ENCODE measurements around the gene TNFRSF11A. TPM values are rescaled to one million over a fixed set of nuclear protein-coding genes. Genes with fewer than 3 reads are reported as not detected.
A peak's percentile ranks its signal among the peaks of the same experiment; 100 is the strongest.

Gene TNFRSF11A
- total RNA-seq, 2 donors from 2014 or later = 56.2 to 83.3 TPM

DNA sequence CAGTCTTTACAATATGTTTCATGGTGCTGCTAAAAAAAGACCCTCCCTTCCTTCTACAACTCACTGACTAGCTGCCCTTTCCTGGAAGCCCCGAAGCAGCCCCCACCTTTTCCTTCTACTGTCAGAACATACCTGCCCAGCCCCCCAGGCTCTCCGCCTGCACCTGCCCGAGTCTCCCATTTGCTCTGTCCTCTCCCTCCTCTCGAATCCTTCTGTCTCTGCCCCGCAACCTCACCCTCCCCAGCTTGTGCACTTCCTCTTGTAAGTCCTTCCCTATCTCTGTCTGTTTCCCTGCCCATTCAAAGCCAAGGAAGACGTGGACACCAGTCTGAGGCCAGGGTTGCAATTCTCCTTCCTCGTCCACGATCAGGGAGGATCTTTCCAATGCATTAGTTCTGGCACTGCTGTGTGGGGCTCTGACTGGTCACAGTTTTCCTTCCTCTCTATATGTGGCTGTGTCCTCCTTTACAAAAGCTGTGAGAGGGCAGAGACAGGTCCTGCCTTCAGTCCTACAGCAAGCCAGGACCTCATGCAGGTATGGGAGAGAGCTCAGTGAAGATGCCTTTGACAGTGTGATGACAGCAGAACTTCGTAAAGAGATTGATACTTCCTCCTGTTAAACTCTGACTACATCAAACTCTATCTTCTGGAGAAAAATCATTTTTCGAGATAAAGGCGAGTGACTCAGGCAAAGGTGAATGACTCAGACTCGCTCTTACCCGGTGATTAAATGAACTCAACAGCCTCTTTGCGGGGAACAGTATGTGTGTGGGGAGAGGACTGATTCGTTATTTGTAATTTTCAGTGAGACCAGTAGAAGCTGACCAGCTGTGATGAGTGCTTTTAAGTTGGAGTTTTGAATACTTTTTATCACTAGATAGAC, 14.2 kb downstream of the TNFRSF11A start:
- ATAC-seq = peak; percentile 74
- DNase-seq = peak; percentile 33 to 50
- intact Hi-C loops (cut with DNase I, micrococcal nuclease) = no loop called here

DNA sequence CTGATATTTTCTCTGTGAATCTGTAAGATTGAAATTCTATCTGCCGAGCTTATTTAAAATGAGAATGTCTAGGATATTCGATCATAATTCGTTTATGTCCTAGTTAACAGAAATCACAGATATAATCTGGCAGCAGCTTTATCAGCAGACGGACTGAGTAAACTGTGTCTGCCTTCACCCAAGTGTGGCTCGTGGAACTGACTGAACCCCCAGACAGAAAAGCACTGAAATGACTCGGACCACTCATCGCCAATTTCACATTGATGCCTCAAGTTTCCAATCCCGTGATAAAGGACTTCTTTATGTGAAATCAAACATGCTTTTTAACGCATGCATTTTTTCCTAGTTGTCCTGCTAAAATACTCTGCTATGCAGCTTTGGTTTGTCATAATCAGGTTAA, 15.9 kb downstream of the TNFRSF11A start:
- intact Hi-C loops (cut with DNase I, micrococcal nuclease) = no loop called here

DNA sequence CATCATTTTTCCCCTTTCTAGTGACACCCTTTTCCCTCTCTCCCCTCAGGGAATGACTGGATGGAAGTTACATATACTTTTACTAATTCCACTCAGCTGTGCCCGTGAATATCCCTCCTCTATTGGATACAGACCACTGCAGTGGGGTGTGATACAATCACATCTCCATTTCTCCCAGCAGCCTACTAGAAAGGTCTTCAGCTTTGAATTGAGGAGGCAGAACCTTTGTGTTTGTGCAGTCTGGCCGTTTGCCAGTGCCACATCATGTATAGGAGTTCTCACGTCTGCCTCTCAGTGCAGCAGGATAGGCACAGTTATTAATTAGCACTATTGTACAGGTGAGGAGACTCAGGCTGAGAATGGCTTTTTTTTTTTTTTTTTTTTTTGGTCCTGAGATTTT, 16.4 kb downstream of the TNFRSF11A start:
- ATAC-seq = no peak
- intact Hi-C loops (cut with DNase I, micrococcal nuclease) = no loop called here
- no peak for DNase-seq

More for the DNA sequence above, 15.9 kb downstream of the TNFRSF11A start:
- DNase-seq (no peak), ATAC-seq (no peak)

DNA sequence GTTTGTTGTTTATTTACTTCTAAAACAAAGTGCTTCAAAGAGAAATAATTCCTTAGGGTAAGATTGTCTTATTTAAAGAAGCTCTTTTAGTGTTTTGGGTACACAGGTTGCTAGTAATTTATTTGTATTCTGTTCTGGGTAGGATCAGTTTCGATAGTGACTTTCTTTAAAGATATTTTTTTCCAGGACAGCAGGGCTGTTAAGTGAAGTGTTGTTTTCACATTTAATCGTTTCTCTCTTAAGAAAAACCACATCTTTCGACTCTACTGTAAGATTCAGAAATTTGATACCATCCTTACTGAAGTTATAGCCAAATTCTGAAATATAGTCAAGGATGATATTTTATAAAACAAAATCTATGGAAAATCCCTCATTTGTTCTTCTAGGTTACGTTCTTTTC, 17.8 kb downstream of the TNFRSF11A start:
- ATAC-seq (no peak), DNase-seq (no peak)
- intact Hi-C loops (cut with DNase I, micrococcal nuclease) = no loop called here

DNA sequence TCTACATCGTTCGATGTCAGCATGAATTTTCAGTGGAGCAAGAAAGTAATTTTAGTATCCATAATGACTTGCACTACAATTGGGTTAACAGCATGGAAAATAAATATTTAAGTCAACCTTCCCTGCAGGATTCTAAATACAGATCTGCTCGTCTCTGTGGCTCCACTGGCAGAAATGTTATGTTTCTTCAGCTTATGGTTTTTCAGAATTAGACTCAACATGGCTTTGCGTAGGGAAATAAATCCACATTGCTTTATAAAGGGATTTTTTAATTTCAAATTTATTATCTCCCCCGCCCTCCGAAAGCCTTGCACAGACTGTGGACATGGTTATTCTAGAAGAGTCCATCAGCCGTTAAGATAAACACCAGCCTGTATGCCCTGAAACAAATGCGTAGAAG, 18.2 kb downstream of the TNFRSF11A start:
- DNase-seq (no peak), ATAC-seq (no peak)
- intact Hi-C loops (cut with DNase I, micrococcal nuclease) = no loop called here

DNA sequence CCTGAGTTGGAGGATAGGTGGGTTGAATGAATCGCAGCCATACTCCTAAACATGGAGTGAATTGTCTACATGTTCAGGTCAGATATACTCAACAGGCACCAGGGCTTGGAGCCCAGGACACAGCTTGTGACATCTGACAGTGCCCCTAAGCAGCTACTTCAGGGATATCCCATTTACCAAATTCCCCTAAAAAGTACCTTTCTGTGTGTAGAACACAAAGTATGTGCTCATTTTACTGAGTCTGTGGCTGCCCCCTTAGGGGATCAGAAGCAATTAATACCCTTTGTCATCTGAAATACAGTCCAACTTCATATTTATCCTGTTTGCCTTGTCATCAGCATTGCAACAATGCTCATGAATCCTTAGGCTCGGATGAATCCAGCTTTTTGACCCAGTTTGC, 20.8 kb downstream of the TNFRSF11A start:
- intact Hi-C loops (cut with DNase I, micrococcal nuclease) = no loop called here
- peak; percentile 18 for ATAC-seq
- DNase-seq = no peak

DNA sequence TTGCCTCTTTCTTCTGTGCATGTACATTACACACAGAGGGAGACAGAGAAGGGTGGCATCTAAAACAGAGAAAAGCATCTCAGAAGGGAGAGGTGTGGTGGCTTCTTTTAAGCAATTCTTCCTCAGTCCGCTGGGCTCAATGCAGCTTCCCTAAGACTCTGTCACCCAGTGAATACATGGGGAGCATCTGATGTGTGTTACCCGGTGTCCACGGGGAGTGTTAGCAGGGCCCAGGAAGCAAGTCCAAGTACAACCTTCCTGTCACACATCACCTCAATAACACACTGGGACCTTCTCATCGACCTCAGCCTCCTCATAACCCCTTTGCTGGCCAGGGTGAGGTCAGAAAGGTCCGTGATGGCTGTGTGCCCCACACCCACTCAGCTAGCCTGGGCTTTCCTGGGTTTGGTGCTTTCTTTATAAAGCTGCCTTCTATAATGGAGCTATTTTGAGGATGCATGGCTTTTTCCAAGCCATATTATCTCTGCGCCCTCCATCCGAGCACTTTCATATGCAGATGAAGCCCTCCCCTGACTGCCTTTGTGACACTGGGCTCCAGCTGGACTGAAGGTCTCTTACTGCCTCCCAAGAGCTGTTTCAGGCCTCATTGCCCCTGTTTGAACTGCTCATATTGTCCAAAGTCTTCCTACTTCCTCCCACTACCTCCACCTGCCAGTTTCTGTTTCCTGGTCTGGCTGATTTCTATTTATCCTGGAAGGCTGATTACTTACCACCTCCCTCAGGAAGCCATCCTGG, 21.4 kb downstream of the TNFRSF11A start:
- intact Hi-C loops (cut with DNase I, micrococcal nuclease) = no loop called here
- DNase-seq (no peak), ATAC-seq (peak; percentile 90)

DNA sequence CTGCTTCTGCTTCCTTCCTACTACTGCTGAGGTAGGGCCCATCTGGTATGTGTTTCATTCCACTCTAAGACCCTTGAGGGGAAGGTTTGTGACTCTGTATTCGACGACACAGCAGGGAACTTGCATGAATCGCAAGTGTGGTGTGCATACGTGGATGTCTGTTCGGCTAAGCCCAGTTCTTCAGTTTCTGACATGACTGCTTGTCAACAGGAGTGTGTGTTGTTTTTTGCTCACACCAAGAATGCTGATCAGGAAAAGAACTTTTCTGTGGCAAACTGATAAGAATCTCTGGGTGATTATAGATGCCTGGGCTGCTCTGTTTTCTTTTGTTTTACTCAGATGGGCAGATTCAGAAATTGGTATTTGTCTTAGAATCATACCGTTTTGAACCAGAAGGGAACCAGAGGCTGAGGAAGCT, 22.0 kb downstream of the TNFRSF11A start:
- DNase-seq (no peak), ATAC-seq (peak; percentile 2)
- intact Hi-C loops (cut with DNase I, micrococcal nuclease) = no loop called here

DNA sequence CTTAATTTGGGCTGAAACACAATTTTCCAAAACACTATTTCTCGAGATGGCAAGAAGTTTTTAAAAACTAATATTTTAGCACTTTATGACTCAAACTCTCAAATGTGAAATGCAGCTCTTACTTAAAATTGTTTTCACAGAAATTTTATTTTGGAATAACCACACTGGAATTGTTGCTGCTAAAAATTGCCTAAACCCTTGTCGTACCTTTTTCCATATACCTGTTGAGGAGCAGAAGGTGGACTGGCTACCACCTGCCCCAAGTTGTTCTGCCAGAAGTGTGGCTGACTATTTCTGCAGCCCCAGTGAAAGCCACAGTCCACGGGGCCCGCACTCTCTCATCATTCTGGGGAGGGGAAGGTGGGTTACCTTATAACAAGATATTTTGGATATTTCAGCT, 23.4 kb downstream of the TNFRSF11A start:
- ATAC-seq (no peak), DNase-seq (no peak)
- intact Hi-C loops (cut with DNase I, micrococcal nuclease) = no loop called here

DNA sequence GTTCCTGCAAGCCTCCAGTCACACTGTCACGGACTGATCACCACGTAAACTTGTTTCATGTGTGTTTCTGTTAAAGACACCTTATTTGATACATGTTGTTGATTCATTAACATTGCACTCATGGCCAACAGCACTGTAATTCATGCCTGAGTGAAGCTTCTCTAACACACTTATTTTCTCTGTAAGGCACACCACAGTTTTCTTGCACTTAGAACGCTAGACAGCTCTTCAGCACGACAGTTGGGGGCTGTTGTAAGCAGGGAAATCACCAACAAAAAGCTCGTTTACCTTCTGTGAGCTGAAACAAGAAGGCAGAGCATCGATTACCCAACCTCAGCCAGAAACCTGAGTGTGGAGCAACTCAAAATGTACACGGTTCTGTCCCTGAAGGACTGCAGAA, 28.1 kb downstream of the TNFRSF11A start:
- no peak for DNase-seq
- intact Hi-C loops (cut with DNase I, micrococcal nuclease) = no loop called here
- no peak for ATAC-seq

DNA sequence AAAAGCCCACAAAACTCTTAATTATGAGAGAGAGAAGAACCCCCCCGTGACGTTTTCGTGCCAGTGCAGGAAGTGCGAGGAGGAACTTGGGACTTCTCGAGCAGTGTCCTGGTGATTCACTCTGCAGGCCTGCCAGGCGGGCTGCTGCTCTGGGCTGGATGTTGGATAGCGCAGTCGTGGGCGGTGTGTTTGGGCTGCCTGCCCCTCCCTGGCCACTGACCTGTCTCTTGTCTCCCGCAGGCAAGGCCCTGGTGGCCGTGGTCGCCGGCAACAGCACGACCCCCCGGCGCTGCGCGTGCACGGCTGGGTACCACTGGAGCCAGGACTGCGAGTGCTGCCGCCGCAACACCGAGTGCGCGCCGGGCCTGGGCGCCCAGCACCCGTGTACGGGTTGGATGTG, 29.0 kb downstream of the TNFRSF11A start:
- intact Hi-C loops (cut with DNase I, micrococcal nuclease) = no loop called here
- no peak for ATAC-seq
- no peak for DNase-seq

DNA sequence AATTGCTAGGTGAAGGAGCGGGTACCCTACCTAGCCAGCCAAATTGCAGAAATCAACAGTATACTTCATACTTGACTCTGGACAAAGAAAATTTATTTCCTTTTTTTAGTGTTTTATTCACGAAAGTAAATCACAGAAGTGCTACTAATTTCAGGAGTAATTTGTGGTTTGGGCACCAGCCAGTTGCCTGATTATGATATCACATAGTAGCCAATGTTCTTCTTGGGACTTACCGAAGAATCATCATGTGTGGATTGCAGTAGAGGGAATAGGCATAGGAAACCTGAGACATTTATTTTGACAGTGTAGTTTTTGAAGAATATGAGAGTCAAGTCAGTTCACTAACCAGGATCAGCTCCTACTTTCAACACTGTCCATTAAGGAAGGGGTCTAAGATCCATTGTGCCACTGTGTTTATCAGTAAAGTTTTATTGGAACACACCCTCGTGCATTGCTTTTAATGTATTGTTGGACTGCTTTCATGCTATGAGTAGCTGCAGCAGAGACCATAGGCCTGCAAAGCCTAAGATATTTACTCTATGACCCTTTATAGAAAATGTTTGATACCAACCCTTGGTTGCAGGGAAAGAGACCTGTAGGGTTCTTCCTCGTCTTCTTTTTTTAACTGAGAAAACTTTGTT, 32.1 kb downstream of the TNFRSF11A start:
- intact Hi-C loops (cut with DNase I, micrococcal nuclease) = no loop called here
- ATAC-seq = peak; percentile 73
- DNase-seq = no peak

DNA sequence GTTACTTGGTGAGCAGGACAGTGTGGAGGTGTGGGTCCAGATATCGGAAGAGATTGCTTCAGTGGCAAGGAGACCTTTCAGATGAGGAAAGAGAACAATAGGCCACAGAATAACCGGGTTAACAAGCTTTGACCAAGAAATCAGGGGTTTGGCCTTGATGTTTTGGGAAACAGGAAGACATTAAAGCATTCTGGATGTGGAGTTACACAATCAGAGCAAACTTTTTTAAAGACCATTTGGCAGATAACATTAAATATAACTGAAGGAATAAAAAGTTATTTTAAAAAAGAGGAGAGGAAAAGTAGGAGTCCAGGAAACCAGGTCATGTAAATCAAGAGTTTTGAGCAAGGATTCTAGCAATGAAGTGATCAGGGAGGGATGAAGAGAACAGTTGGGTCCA, 35.7 kb downstream of the TNFRSF11A start:
- intact Hi-C loops (cut with DNase I, micrococcal nuclease) = no loop called here
- ATAC-seq (no peak), DNase-seq (no peak)

DNA sequence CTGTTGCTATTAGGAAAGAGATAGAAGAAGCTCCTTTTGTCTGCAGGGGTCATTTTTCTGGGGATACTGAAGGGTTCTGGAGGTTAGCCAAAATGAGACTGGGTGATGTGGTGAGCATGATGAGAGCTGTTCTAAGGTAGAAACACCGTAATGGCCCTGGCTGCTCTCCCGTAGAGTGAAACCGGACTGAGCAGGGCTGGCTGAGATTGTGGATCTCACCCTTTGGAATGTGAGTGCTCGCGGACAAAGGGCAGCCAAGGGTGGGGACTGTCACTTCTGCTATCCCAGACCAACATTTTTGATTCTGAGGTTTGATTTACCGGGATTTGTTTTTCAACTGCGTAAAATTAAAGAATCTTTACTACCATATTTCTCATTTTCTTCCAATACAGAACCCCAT, 36.2 kb downstream of the TNFRSF11A start:
- ATAC-seq (peak; percentile 49), DNase-seq (no peak)
- intact Hi-C loops (cut with DNase I, micrococcal nuclease) = no loop called here

DNA sequence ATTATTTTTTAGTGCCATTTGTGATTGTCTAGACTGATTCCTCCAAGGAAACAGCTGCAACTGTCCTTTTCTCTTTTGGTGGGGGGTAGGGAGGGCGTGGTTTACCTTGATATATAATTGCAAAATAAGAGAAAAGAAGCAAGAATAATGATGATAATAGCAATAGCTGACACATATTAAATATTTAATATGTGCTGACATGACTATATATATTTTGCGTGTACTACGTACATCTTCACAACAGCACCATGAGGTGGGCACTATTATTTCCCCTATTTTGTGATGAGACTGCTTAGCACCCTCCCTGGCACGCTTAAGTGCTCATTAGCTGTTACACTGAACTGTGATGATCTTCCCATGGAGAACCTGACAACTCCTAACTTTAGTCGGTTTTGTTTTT, 39.4 kb downstream of the TNFRSF11A start:
- no peak for ATAC-seq
- no peak for DNase-seq
- intact Hi-C loops (cut with DNase I, micrococcal nuclease) = no loop called here

DNA sequence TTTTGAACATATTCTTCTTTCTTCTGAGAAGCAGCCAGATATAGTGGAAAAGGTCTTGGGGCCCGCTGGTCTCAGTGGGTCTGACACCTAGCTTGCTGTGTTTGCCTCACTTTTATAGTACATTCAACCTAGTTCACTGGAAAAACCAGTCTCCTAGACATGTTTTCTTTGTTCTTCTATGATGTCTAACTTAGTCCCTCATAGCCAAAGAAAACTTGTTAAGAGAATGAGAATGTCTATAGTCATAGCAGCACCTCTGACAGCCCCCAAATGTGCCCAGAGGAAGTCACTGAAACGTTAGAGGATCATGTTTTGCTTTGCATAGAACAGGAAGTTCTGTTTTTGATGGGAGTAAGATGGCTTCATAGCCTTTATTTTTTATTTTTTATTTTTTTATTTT, 40.3 kb downstream of the TNFRSF11A start:
- intact Hi-C loops (cut with DNase I, micrococcal nuclease) = no loop called here
- DNase-seq (no peak), ATAC-seq (no peak)

DNA sequence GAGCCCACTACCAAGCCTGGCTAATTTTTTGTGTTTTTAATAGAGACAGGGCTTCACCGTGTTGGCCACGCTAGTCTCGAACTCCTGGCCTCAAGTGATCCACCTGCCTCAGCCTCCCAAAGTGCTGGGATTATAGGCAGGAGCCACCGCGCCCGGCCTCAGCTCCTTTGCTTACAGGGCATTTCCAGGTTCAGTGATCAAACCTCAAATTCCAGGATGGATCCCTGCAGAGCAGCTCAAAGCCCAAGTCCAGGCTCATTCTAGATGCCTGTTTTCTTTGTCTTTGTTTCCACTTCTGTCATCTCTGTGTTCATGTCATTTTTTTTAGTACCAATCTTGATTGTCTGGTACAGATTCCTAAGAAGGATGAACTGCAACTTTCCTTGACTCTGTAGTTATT, 41.9 kb downstream of the TNFRSF11A start:
- intact Hi-C loops (cut with DNase I, micrococcal nuclease) = no loop called here
- ATAC-seq = no peak
- no peak for DNase-seq

DNA sequence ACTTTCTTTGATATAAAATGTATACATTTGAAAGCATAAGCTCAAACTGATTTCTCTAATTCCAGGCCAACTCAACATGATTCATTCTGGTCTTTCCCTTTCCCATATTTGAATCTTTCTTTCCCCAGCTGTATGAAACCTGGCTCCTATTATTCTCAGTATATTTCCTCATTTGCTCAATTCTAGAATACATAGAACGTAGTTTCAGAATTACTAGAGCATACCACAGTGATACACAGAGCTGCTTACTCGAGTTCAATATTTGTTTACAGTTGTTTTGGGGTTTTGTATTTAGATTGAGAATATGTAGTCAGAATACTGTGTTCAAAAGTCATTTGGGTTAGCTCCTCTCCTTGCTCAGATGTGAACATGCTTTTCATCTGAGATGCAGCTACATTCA, 43.0 kb downstream of the TNFRSF11A start:
- ATAC-seq = no peak
- intact Hi-C loops (cut with DNase I, micrococcal nuclease) = no loop called here
- no peak for DNase-seq

DNA sequence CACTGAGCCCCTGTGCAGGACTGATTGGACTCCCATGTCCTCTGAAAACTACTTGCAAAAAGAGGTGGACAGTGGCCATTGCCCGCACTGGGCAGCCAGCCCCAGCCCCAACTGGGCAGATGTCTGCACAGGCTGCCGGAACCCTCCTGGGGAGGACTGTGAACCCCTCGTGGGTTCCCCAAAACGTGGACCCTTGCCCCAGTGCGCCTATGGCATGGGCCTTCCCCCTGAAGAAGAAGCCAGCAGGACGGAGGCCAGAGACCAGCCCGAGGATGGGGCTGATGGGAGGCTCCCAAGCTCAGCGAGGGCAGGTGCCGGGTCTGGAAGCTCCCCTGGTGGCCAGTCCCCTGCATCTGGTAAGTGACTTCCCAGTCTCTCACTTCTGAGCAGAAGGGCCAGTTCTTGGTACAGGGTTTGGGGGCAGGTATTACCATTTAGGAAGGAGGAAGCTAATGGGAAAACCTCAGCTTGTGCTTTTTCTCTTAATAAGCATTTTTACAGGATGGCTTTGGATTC, 44.1 kb downstream of the TNFRSF11A start:
- DNase-seq = no peak
- intact Hi-C loops (cut with DNase I, micrococcal nuclease) = no loop called here
- ATAC-seq = no peak

DNA sequence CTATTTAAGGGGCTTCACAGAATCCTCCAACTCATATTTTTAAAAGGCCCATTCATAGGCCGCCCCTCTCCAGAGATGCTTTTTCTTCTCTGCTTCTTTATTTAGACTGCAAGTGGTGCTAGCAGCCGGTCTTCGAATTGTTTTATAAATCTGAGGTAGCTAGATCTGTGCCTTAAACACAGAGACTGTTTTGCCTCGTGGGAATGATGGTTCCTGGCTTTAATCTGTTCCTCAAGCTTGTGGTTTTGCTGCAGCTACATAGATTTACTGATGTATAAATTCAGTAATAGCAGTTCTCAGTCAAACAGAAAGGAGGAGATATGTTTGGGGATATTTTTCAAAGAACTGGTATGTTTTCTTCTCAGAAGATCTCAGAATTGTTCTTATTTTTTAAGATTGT, 45.3 kb downstream of the TNFRSF11A start:
- no peak for DNase-seq
- intact Hi-C loops (cut with DNase I, micrococcal nuclease) = no loop called here
- ATAC-seq = no peak
